HEK293T (cell line): Measurements from ENCODE around the gene LRBA.

Experiments used
- BHLHE40 ChIP-seq: fragments of 450-650 bp; IDR thresholded peaks from 2 replicates; pipeline ENCODE4 v1.6.1; 2016; ENCODE audit warnings: mild to moderate bottlenecking, moderate library complexity, borderline replicate concordance
- ELF4 ChIP-seq: fragments of 450-650 bp; IDR thresholded peaks from 2 replicates; pipeline ENCODE4 v1.6.1; 2017; ENCODE audit warnings: antibody characterized with exemption
- FOXA1 ChIP-seq: fragments of 450-650 bp; IDR thresholded peaks from 2 replicates; pipeline ENCODE4 v1.6.1; 2016; ENCODE audit warnings: mild to moderate bottlenecking
- FOXM1 ChIP-seq: fragments of 450-650 bp; IDR thresholded peaks from 2 replicates; pipeline ENCODE4 v1.6.1; 2017; ENCODE audit warnings: mild to moderate bottlenecking, borderline replicate concordance
- NFRKB ChIP-seq: fragments of 450-650 bp; IDR thresholded peaks from 2 replicates; pipeline ENCODE4 v1.6.1; 2016; ENCODE audit warnings: mild to moderate bottlenecking, moderate library complexity
- SP1 ChIP-seq: fragments of 450-650 bp; IDR thresholded peaks from 2 replicates; pipeline ENCODE4 v1.6.1; 2017
- TARDBP ChIP-seq: fragments of 450-650 bp; IDR thresholded peaks from 2 replicates; pipeline ENCODE4 v1.6.1; 2016
- ZNF384 ChIP-seq: fragments of 450-650 bp; IDR thresholded peaks from 2 replicates; pipeline ENCODE4 v1.6.1; 2016

DNA sequence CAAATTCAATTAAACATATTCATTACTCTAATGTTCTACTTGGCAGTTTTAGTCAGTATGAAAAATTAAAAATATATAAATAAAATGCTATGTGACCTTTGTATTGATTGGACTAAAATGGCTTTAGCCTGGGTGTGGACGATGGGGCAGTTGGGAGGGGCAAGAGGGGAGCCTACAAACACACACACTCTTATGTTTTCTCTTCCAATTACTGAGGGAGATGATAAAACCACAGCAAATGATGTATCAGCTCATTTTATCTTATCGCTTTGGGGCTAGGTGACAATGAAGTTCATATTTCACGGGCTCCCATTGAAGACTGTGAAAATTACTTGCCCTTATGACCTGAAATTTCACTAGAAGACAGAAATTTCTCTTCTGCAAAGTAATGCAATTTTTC, 517.5 kb downstream of the LRBA start:
- TF ChIP-seq TARDBP = no peak
- no peak for TF ChIP-seq FOXA1
- TF ChIP-seq SP1 = no peak
- TF ChIP-seq ZNF384 = no peak
- TF ChIP-seq NFRKB = no peak
- TF ChIP-seq BHLHE40 = no peak
- no peak for TF ChIP-seq FOXM1
- TF ChIP-seq ELF4 = no peak
